Trophoblast cell (in vitro differentiated cells and primary cell): ENCODE measurements around the gene KCNB1.

Experiments used
- DNase-seq, 2 donors: peaks; one replicate each; pipeline ENCODE4 v3.0.0-alpha.2; 2016
- H2AFZ ChIP-seq: 2 replicates; pipeline ENCODE4 v1.6.1; 2013; ENCODE audit warnings: low read length, moderate library complexity, mild to moderate bottlenecking; ENCODE audit not compliant: insufficient read depth, poor library complexity
- H2AK5ac ChIP-seq: 2 replicates; pipeline ENCODE4 v1.6.1; 2013; ENCODE audit warnings: mild to moderate bottlenecking, low read length
- H2BK120ac ChIP-seq: 2 replicates; pipeline ENCODE4 v1.6.1; 2013; ENCODE audit warnings: low read length, mild to moderate bottlenecking, moderate library complexity; ENCODE audit not compliant: insufficient read depth, poor library complexity
- H2BK12ac ChIP-seq: 2 replicates; pipeline ENCODE4 v1.6.1; 2013; ENCODE audit warnings: mild to moderate bottlenecking, low read length, moderate library complexity
- H2BK5ac ChIP-seq: 2 replicates; pipeline ENCODE4 v1.6.1; 2013; ENCODE audit warnings: low read length, low read depth, moderate library complexity, mild to moderate bottlenecking; ENCODE audit not compliant: poor library complexity
- H3K14ac ChIP-seq: 2 replicates; pipeline ENCODE4 v1.6.1; 2013; ENCODE audit warnings: mild to moderate bottlenecking, low read length
- H3K18ac ChIP-seq: 2 replicates; pipeline ENCODE4 v1.6.1; 2013; ENCODE audit warnings: mild to moderate bottlenecking, low read length
- H3K23ac ChIP-seq: 2 replicates; pipeline ENCODE4 v1.6.1; 2013; ENCODE audit warnings: low read length
- H3K27ac ChIP-seq: 2 replicates; pipeline ENCODE4 v1.5.1; 2013; ENCODE audit warnings: low read depth, mild to moderate bottlenecking, inconsistent platforms, low read length, moderate library complexity
- H3K27me3 ChIP-seq: 2 replicates; pipeline ENCODE4 v1.6.1; 2013; ENCODE audit warnings: inconsistent platforms, mild to moderate bottlenecking, low read length, moderate library complexity; ENCODE audit not compliant: insufficient read depth
- H3K36me3 ChIP-seq, 2 experiments: 1 replicate in 1 of 2; 2 replicates in 1 of 2; pipeline ENCODE4 v1.6.1; 2013; ENCODE audit warnings: low read length in 2 of 2, mild to moderate bottlenecking in 2 of 2, moderate library complexity in 1 of 2; ENCODE audit not compliant: insufficient read depth in 2 of 2, control insufficient read depth in 1 of 2
- H3K4ac ChIP-seq: 2 replicates; pipeline ENCODE4 v1.6.1; 2013; ENCODE audit warnings: low read depth, mild to moderate bottlenecking, low read length, moderate library complexity
- H3K4me1 ChIP-seq, 2 experiments: 1 replicate in 1 of 2; 2 replicates in 1 of 2; pipeline ENCODE4 v1.6.1; 2013; ENCODE audit warnings: low read length in 2 of 2, mild to moderate bottlenecking in 2 of 2, moderate library complexity in 1 of 2; ENCODE audit not compliant: insufficient read depth in 2 of 2, control insufficient read depth in 1 of 2
- H3K4me2 ChIP-seq: 2 replicates; pipeline ENCODE4 v1.6.1; 2013; ENCODE audit warnings: inconsistent platforms, mild to moderate bottlenecking, low read length, moderate library complexity
- H3K4me3 ChIP-seq: 2 replicates; pipeline ENCODE4 v1.5.1; 2013; ENCODE audit warnings: mild to moderate bottlenecking, low read depth, low read length, inconsistent platforms
- H3K79me1 ChIP-seq: one replicate; pipeline ENCODE4 v1.6.1; 2013; ENCODE audit warnings: low read length
- H3K79me2 ChIP-seq: 2 replicates; pipeline ENCODE4 v1.6.1; 2013; ENCODE audit warnings: low read length, mild to moderate bottlenecking; ENCODE audit not compliant: control insufficient read depth, insufficient read depth, poor library complexity
- H3K9ac ChIP-seq: 2 replicates; pipeline ENCODE4 v1.6.1; 2013; ENCODE audit warnings: mild to moderate bottlenecking, low read length
- H3K9me3 ChIP-seq: 2 replicates; pipeline ENCODE4 v1.6.1; 2013; ENCODE audit warnings: low read depth, mild to moderate bottlenecking, control low read depth, inconsistent platforms, low read length; ENCODE audit not compliant: insufficient read depth
- H4K12ac ChIP-seq: 2 replicates; pipeline ENCODE4 v1.6.1; 2013; ENCODE audit warnings: low read depth, mild to moderate bottlenecking, low read length, moderate library complexity
- H4K8ac ChIP-seq: 2 replicates; pipeline ENCODE4 v1.6.1; 2013; ENCODE audit warnings: low read depth, mild to moderate bottlenecking, low read length, moderate library complexity
- H4K91ac ChIP-seq: one replicate; pipeline ENCODE4 v1.6.1; 2013; ENCODE audit warnings: low read depth, mild to moderate bottlenecking, low read length, moderate library complexity
- WGBS: extraction: QIAGEN DNeasy Blood & Tissue Kit; methylation state at CpG from one replicate; pipeline ENCODE4 v1.1.7; 2013; ENCODE audit warnings: missing lambda C conversion rate; ENCODE audit not compliant: insufficient read length, insufficient coverage; ENCODE audit errors: extremely low coverage; 5-methylcytosine and 5-hydroxymethylcytosine counted together

Gene KCNB1

GRCh38 chr20:49330701-49331615 is 151.5 kb downstream of the KCNB1 start:
- DNase-seq: no peak
- H3K4me3 ChIP-seq: no peak overlapping the region
- no peaks in the 10 kb centered on the region for H3K9me3 ChIP-seq
- H2AFZ ChIP-seq: no peak overlapping the region
- H3K14ac ChIP-seq: no peak overlapping the region
- no peak overlapping the region for H3K9ac ChIP-seq
- H2AK5ac ChIP-seq: no peak overlapping the region
- no peak overlapping the region for H2BK5ac ChIP-seq
- WGBS: no CpG with 5 or more reads among the region's 3 CpGs
- H3K79me2 ChIP-seq: no peaks in the 10 kb centered on the region
- H4K91ac ChIP-seq: no peak overlapping the region
- H2BK12ac ChIP-seq: no peak overlapping the region
- H3K27me3 ChIP-seq: no peaks in the 10 kb centered on the region
- H3K79me1 ChIP-seq: no peaks in the 10 kb centered on the region
- H4K8ac ChIP-seq: no peak overlapping the region
- no peak overlapping the region for H4K12ac ChIP-seq
- no peak overlapping the region for H2BK120ac ChIP-seq
- H3K23ac ChIP-seq: no peak overlapping the region
- H3K36me3 ChIP-seq: no peaks in the 10 kb centered on the region
- H3K18ac ChIP-seq: no peak overlapping the region
- no peak overlapping the region for H3K4ac ChIP-seq
- H3K4me1 ChIP-seq: no peaks in the 10 kb centered on the region
- H3K27ac ChIP-seq: no peak overlapping the region
- H3K4me2 ChIP-seq: no peak overlapping the region

GRCh38 chr20:49328790-49329189 is 153.7 kb downstream of the KCNB1 start:
- Histone ChIP-seq H3K9me3 (no peaks in the 10 kb centered on the region), H3K4me2 (no peak overlapping the region), H2AFZ (no peak overlapping the region), H3K79me2 (no peaks in the 10 kb centered on the region), H3K27me3 (no peaks in the 10 kb centered on the region), H3K27ac (no peak overlapping the region), H3K9ac (no peak overlapping the region), H3K36me3 (no peaks in the 10 kb centered on the region), H4K12ac (no peak overlapping the region), H3K79me1 (no peaks in the 10 kb centered on the region), H4K8ac (no peak overlapping the region), H3K18ac (no peak overlapping the region), H2BK12ac (no peak overlapping the region), H3K4me3 (no peak overlapping the region), H2BK120ac (no peak overlapping the region), H2BK5ac (no peak overlapping the region), H3K4ac (no peak overlapping the region), H3K4me1 (no peaks in the 10 kb centered on the region), H3K14ac (no peak overlapping the region), H2AK5ac (no peak overlapping the region), H4K91ac (no peak overlapping the region), H3K23ac (no peak overlapping the region)
- no peak for DNase-seq

- no peaks in the 10 kb centered on the region for H3K9me3 ChIP-seq
- H3K27ac ChIP-seq: no peak overlapping the region
- no peak overlapping the region for H4K12ac ChIP-seq
- no peaks in the 10 kb centered on the region for H3K36me3 ChIP-seq
- H3K79me1 ChIP-seq: no peaks in the 10 kb centered on the region
- no peak overlapping the region for H3K14ac ChIP-seq
- H2BK120ac ChIP-seq: no peak overlapping the region
- H3K4me3 ChIP-seq: no peak overlapping the region
- no peaks in the 10 kb centered on the region for H3K27me3 ChIP-seq
- H3K4ac ChIP-seq: no peak overlapping the region
- H4K8ac ChIP-seq: no peak overlapping the region
- H2BK5ac ChIP-seq: no peak overlapping the region
- H2AK5ac ChIP-seq: no peak overlapping the region
- H3K4me1 ChIP-seq: no peaks in the 10 kb centered on the region
- no peak for DNase-seq
- H2BK12ac ChIP-seq: no peak overlapping the region
- H2AFZ ChIP-seq: no peak overlapping the region
- no peak overlapping the region for H3K4me2 ChIP-seq
- no peak overlapping the region for H4K91ac ChIP-seq
- no peaks in the 10 kb centered on the region for H3K79me2 ChIP-seq
- H3K9ac ChIP-seq: no peak overlapping the region
- WGBS: no CpG with 5 or more reads among the region's 10 CpGs
- no peak overlapping the region for H3K18ac ChIP-seq
- H3K23ac ChIP-seq: no peak overlapping the region
Measured at GRCh38 chr20:49326026-49326425, 156.4 kb downstream of the KCNB1 start.

GRCh38 chr20:49324306-49324705 is 158.2 kb downstream of the KCNB1 start:
- Histone ChIP-seq H2AK5ac (no peak overlapping the region), H3K9ac (no peak overlapping the region), H3K14ac (no peak overlapping the region), H2BK12ac (no peak overlapping the region), H4K12ac (no peak overlapping the region), H3K79me1 (no peaks in the 10 kb centered on the region), H4K8ac (no peak overlapping the region), H3K4me3 (no peak overlapping the region), H2AFZ (no peak overlapping the region), H2BK120ac (no peak overlapping the region), H3K27ac (no peak overlapping the region), H2BK5ac (no peak overlapping the region), H3K36me3 (no peaks in the 10 kb centered on the region), H3K79me2 (no peaks in the 10 kb centered on the region), H3K27me3 (peaks cover 7% of the 10 kb centered on the region), H3K23ac (no peak overlapping the region), H3K4ac (no peak overlapping the region), H3K4me1 (no peaks in the 10 kb centered on the region), H3K18ac (no peak overlapping the region), H3K4me2 (no peak overlapping the region), H3K9me3 (no peaks in the 10 kb centered on the region), H4K91ac (no peak overlapping the region)
- DNase-seq: no peak
- no CpG with 5 or more reads among the region's 5 CpGs for WGBS
